Activated naive CD4-positive, alpha-beta T cell treated with anti-CD3 and anti-CD28 coated beads, Interleukin-2, amount 10 ng/mL, durations not matched to agents 7 days and 5 days (primary cell): ENCODE data around the gene HYAL4.
"Not testable (repeated sequence)": the region's sequence is repeated elsewhere in the genome, so short reads cannot be mapped to it uniquely, and the experiment has no call there.

ENCODE experiments used
- CTCF ChIA-PET: fragments of 350-600 bp; sonication (Branson Sonifier 250); formaldehyde crosslinking; loops from one replicate; lab custom pipeline; 2021; ENCODE audit warnings: antibody characterized with exemption; lab: Charles Lee
- DNase-seq: peaks from one replicate; pipeline ENCODE4 v3.0.0-alpha.2; 2020
- H3K27ac Mint-ChIP-seq: one replicate; pipeline ENCODE4 v1.8.0; 2021; ENCODE audit warnings: mild to moderate bottlenecking, moderate library complexity, mixed read lengths
- H3K27me3 Mint-ChIP-seq: one replicate; pipeline ENCODE4 v1.8.0; 2021; ENCODE audit warnings: mild to moderate bottlenecking, mixed read lengths
- H3K36me3 Mint-ChIP-seq: one replicate; pipeline ENCODE4 v1.8.0; 2021; ENCODE audit warnings: mixed read lengths
- H3K4me1 Mint-ChIP-seq: one replicate; pipeline ENCODE4 v1.8.0; 2021; ENCODE audit warnings: mixed read lengths
- H3K4me3 Mint-ChIP-seq: one replicate; pipeline ENCODE4 v1.8.0; 2021; ENCODE audit warnings: mild to moderate bottlenecking, moderate library complexity, mixed read lengths
- H3K9me3 Mint-ChIP-seq: one replicate; pipeline ENCODE4 v1.8.0; 2021; ENCODE audit warnings: mixed read lengths

Gene HYAL4, protein sequence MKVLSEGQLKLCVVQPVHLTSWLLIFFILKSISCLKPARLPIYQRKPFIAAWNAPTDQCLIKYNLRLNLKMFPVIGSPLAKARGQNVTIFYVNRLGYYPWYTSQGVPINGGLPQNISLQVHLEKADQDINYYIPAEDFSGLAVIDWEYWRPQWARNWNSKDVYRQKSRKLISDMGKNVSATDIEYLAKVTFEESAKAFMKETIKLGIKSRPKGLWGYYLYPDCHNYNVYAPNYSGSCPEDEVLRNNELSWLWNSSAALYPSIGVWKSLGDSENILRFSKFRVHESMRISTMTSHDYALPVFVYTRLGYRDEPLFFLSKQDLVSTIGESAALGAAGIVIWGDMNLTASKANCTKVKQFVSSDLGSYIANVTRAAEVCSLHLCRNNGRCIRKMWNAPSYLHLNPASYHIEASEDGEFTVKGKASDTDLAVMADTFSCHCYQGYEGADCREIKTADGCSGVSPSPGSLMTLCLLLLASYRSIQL

DNA sequence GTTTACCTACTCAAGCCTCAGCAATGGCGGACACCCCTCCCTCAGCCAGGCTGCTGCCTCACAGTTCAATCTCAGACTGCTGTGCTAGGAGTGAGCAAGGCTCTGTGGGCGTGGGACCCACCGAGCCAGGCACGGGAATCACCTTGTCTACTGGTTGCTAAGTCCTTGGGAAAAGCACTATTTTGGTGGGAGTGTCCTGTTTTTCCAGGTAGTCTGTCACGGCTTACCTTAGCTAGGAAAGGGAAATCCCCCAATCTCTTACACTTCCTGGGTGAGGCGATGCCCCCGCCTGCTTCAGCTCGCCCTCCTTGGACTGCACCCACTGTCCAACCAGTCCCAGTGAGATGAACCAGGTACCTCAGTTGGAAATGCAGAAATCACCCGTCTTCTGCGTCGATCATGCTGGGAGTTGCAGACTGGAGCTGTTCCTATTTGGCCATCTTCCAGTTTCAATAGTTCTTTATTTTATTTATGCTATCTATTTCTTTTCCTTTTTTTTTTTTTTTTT lies at the start of gene HYAL4:
Gene HYAL4, plus strand, starts transcription at position 458 of the 508 bp plus-strand sequence. CDS start 23,105 bp downstream, outside the sequence.
- Mint-ChIP-seq H3K4me3 (no peak within 1 kb of the TSS), H3K4me1 (no peaks in the 10 kb centered on the region), H3K36me3 (no peaks in the 10 kb centered on the region), H3K27ac (no peak within 1 kb of the TSS), H3K27me3 (peaks cover 3% of the 10 kb centered on the region), H3K9me3 (no peaks in the 10 kb centered on the region)
- no peak for DNase-seq
- CTCF ChIA-PET: interaction anchor here (1.9 kb wide), 1 partner anchor 47 kb away, joined by 7 read pairs; no protein-coding TSS in a partner anchor

DNA sequence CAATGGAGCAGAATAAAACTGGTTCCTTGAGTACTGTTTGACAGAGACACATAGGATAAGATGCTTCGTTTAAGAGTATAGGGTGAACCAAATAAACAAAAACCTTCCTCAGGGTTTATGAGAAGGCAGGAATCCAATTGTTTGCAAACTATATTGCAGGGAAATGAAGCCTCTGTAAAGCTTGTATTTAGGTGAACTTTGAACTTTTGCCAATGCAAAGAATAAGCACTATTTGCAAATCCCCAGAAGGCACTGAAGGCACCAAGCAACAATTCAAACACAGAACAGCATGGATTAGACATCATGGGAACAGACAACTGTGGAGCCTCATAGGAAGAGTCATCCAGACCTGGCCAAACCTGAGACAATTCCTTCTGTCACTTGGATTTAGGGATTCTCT lies 49.1 kb upstream of the HYAL4 start:
- no peaks in the 10 kb centered on the region for H3K36me3 Mint-ChIP-seq
- no peak for DNase-seq
- CTCF ChIA-PET: interaction anchor here (0.9 kb wide), 1 partner anchor 69 kb away, joined by 3 read pairs; no protein-coding TSS in a partner anchor
- H3K4me1 Mint-ChIP-seq: no peaks in the 10 kb centered on the region
- H3K9me3 Mint-ChIP-seq: no peaks in the 10 kb centered on the region
- no peak overlapping the region for H3K27ac Mint-ChIP-seq
- H3K27me3 Mint-ChIP-seq: peaks cover 6% of the 10 kb centered on the region
- H3K4me3 Mint-ChIP-seq: no peak overlapping the region

DNA sequence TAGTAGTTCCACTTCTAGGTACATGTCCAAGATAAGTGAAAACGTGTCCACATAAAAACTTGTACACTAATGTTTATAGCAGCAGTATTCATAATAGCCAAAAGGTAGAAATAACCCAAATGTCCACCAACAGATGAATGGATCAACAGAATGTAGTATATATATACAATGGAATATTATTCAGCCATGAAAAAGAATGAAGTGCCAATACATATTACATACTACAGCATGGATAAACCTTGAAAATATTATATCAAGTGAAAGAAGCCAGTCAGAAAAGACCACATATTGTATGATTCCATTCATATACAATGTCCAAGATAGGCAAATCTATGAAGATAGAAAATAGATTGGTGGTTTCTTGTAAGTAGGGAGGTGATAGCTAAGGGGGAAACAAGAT lies 48.4 kb upstream of the HYAL4 start:
- H3K4me1 Mint-ChIP-seq: no peaks in the 10 kb centered on the region
- no peaks in the 10 kb centered on the region for H3K9me3 Mint-ChIP-seq
- H3K4me3 Mint-ChIP-seq: no peak overlapping the region
- no peak overlapping the region for H3K27ac Mint-ChIP-seq
- H3K27me3 Mint-ChIP-seq: peaks cover 6% of the 10 kb centered on the region
- CTCF ChIA-PET: interaction anchor here (2.2 to 2.5 kb wide), 2 partner anchors 72 to 75 kb away, joined by 9 to 11 read pairs; no protein-coding TSS in a partner anchor
- no peaks in the 10 kb centered on the region for H3K36me3 Mint-ChIP-seq
- DNase-seq: no peak

DNA sequence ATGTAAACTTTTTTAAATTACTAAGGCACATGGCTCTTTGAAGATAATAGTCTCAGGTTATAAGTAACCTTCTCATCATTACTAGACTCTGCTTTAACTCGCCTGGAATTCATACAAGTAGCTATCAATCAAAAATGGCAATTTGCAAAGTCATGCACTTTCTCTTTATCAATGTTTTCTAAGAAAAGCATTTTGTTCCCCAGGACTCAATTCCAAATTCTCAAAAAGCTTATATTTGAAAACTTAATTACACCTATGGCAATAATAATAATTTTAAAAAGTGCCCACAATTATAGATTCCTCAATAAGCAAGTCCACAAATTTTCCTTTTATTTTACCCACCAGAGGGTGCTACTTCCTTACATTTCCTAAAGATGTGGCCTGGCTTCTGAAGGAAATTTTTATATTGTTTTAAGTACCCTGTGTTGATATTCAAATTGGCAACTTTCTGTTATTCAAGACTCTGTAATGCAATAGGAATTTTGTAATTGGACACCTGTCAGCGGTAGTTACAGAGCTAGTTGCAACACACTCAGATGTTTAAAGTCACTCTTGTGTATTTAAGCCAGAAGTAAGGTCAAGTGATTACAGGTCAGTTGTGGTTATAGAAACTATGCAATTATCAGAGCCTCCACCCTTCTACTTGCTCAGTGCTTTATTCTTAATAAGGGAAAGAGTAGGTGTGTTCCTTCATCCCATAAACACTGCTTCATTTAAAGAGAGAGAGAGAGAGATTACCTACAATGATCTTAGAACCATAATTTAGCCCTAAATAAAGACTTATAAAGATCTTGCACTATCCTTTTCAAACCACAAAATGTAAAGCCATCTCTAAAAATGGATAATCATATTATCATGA lies 47.1 kb upstream of the HYAL4 start:
- Mint-ChIP-seq H3K27ac (no peak overlapping the region), H3K36me3 (no peaks in the 10 kb centered on the region), H3K4me3 (no peak overlapping the region), H3K4me1 (no peaks in the 10 kb centered on the region), H3K27me3 (peaks cover 3% of the 10 kb centered on the region), H3K9me3 (no peaks in the 10 kb centered on the region)
- no peak for DNase-seq
- CTCF ChIA-PET: interaction anchor here (0.7 to 3.2 kb wide), 13 partner anchors 9 to 173 kb away, joined by 3 to 39 read pairs (median 4); partner anchors contain the start of gene HYAL4

DNA sequence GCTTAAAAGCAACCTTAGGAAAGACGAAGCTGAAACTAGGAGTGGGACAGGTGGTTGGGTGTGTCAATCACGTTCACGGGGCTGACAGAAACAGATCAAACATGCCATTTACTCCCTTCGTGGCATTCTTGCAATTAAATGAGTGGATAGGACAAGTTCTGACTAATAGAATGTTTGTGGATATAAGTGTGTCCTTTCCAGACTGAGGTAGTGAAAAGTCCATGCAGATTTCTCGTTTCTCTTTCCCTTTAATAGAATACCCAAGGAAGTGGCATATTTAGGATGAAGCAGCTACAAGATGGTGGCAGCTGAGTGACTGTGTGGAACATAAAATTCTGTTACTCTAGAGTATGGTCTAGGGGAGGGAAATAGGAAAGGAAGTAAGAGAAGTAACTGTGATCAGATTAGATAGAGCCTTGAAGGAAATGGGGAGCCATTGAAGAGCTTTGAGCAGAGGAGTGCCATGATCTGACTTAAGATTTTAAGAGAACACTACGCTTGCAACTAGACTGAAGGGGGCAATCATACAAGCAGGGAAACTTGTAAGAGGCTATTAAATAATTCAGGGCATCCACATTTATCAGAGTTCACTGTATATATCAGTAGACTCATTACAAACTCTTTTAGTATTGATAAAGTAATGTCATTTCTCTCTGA lies 46.3 kb upstream of the HYAL4 start:
- DNase-seq: no peak
- H3K27me3 Mint-ChIP-seq: peaks cover 3% of the 10 kb centered on the region
- no peak overlapping the region for H3K4me3 Mint-ChIP-seq
- no peak overlapping the region for H3K27ac Mint-ChIP-seq
- H3K4me1 Mint-ChIP-seq: no peaks in the 10 kb centered on the region
- no peaks in the 10 kb centered on the region for H3K36me3 Mint-ChIP-seq
- H3K9me3 Mint-ChIP-seq: no peaks in the 10 kb centered on the region
- CTCF ChIA-PET: interaction anchor here (0.9 to 3.2 kb wide), 8 partner anchors 8 to 73 kb away, joined by 3 to 39 read pairs (median 5); no protein-coding TSS in a partner anchor

DNA sequence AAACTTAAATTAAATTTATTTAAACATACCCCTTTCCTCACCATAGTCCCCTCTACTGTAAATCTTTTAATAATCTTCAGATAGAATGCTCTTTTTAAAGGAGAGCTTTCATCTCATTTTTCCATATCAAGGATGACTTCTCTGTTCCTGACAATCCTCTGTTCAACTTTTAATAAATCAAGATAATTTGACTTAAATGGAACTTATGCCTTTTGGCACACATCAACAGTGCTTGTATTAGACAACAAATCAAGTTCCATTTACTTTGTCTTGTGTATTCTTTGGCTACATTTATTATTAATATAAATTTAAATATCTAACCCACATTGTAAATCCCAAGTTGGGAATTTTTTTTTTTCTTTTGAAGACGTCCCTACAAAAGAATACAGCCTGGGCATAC lies 42.7 kb upstream of the HYAL4 start:
- Mint-ChIP-seq H3K4me1 (no peaks in the 10 kb centered on the region), H3K36me3 (no peaks in the 10 kb centered on the region), H3K9me3 (no peaks in the 10 kb centered on the region), H3K27ac (no peak overlapping the region), H3K4me3 (no peak overlapping the region), H3K27me3 (no peaks in the 10 kb centered on the region)
- DNase-seq: no peak
- CTCF ChIA-PET: no interaction called here

DNA sequence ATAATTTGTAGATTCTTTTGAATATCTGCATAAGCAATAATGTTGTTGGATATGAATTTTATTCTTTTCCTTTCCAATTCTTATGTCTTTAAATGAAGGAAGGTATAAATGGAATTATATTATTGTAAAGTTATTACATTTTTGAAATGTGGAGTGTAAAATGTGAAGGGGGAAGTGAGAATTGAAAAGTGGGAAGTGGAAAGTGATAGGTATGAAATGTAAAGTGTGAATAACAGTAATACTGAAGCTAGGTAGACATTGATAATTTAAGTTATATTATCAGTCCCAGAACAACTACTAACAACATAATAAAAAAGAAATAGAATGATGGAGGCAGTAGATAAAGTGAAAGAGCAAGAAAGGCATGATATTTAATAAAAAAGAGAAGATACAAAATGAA lies 39.7 kb upstream of the HYAL4 start:
- H3K9me3 Mint-ChIP-seq: no peaks in the 10 kb centered on the region
- DNase-seq: no peak
- H3K4me1 Mint-ChIP-seq: no peaks in the 10 kb centered on the region
- CTCF ChIA-PET: no interaction called here
- no peaks in the 10 kb centered on the region for H3K27me3 Mint-ChIP-seq
- no peaks in the 10 kb centered on the region for H3K36me3 Mint-ChIP-seq
- H3K27ac Mint-ChIP-seq: no peak overlapping the region
- H3K4me3 Mint-ChIP-seq: no peak overlapping the region

DNA sequence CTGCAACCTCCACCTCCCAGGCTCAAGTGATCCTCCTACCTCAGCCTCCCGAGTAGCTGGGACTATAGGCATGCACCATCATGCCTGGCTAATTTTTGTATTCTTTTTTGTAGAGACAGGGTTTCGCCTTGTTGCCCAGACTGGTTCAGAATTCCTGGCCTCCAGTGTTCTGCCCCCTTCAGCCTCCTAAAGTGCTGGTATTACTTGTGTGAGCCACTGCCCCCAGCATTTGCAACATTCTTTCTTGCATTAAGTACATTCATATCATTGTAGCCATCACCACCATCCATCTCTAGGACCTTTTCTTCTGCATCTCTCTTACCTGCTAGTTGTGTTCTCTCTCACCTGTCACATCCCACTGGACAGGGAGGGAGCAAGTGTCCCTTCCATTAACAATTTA lies 35.5 kb upstream of the HYAL4 start:
- DNase-seq: no peak
- Mint-ChIP-seq H3K27ac (no peak overlapping the region), H3K36me3 (no peaks in the 10 kb centered on the region), H3K4me3 (no peak overlapping the region), H3K27me3 (no peaks in the 10 kb centered on the region), H3K4me1 (no peaks in the 10 kb centered on the region), H3K9me3 (no peaks in the 10 kb centered on the region)
- CTCF ChIA-PET: no interaction called here

DNA sequence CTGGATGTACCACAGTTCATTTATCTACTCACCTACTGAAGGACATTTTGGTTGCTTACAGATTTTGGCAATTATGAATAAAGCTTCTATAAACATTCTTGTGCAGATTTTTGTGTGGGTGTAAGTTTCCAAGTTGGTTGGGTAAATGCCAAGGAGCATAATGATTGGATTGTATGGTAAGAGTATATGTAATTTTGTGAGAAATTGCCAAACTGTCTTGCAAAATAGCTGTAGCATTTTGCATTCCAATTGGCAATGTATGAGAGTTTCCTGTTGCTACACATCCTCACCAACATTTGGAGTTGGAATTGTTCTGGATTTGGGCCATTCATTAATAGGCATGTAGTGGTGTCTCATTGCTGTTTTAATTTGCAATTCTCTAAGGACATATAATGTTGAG lies 33.9 kb upstream of the HYAL4 start:
- H3K4me1 Mint-ChIP-seq: no peaks in the 10 kb centered on the region
- no peak overlapping the region for H3K27ac Mint-ChIP-seq
- CTCF ChIA-PET: no interaction called here
- no peaks in the 10 kb centered on the region for H3K27me3 Mint-ChIP-seq
- H3K36me3 Mint-ChIP-seq: no peaks in the 10 kb centered on the region
- no peak overlapping the region for H3K4me3 Mint-ChIP-seq
- H3K9me3 Mint-ChIP-seq: no peaks in the 10 kb centered on the region
- DNase-seq: no peak

DNA sequence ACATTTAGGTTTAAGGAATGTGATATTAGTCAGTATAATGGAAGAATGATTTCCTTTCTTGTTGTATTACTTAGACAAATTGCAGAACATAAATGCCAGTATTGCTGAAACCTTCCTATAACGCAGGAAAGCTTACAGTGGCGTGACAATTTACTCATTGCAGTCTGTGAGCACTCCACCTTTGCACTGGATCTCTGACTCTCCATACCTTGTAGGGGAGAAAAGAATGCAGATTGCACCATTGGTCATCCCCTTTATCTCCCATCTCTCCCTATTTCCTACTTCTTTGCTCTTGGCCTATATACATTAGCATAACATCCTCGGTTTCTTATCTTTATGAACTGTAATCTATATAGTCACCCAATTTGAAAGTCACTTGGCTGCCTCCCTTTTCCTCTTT lies 28.1 kb upstream of the HYAL4 start:
- H3K4me1 Mint-ChIP-seq: no peaks in the 10 kb centered on the region
- no peak for DNase-seq
- no peaks in the 10 kb centered on the region for H3K36me3 Mint-ChIP-seq
- H3K9me3 Mint-ChIP-seq: no peaks in the 10 kb centered on the region
- H3K27me3 Mint-ChIP-seq: no peaks in the 10 kb centered on the region
- CTCF ChIA-PET: no interaction called here
- H3K4me3 Mint-ChIP-seq: no peak overlapping the region
- H3K27ac Mint-ChIP-seq: no peak overlapping the region

DNA sequence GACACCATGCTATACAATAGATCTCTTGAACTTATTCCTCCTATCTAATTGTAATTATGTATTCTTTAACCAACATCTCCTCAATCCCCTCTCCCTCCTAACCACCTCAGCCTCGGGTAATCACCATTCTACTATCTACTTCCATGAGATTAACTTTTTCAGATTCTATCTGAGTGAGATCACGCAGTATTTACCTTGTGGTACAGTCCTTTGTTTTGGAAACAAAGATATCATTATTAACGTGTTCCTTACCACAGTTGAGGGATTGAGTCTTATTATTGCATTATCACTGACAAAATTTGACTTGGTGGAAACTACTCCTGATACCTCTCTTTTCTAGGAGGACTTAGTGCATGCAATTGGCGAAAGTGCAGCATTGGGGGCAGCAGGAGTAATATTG lies 26.0 kb upstream of the HYAL4 start:
- CTCF ChIA-PET: no interaction called here
- no peak overlapping the region for H3K4me3 Mint-ChIP-seq
- H3K4me1 Mint-ChIP-seq: no peaks in the 10 kb centered on the region
- no peaks in the 10 kb centered on the region for H3K9me3 Mint-ChIP-seq
- no peak for DNase-seq
- H3K36me3 Mint-ChIP-seq: no peaks in the 10 kb centered on the region
- no peaks in the 10 kb centered on the region for H3K27me3 Mint-ChIP-seq
- H3K27ac Mint-ChIP-seq: no peak overlapping the region

DNA sequence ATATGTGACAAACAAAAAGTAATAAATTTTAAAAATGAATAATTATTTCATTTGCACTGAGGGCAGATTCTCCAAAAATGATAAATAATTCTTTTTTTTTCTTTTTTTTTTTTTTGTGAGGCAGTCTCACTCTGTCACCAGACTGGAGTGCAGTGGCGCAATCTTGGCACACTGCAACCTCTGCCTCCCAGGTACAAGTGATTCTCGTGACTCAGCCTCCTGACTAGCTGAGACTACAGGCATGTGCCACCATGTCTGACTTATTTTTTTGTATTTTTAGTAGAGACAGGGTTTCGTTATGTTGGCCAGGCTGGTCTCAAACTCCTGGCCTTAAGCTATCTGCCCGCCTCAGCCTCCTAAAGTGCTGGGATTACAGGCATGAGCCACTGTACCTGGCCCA lies 25.2 kb upstream of the HYAL4 start:
- H3K4me1 Mint-ChIP-seq, CTCF ChIA-PET: not testable (repeated sequence)

DNA sequence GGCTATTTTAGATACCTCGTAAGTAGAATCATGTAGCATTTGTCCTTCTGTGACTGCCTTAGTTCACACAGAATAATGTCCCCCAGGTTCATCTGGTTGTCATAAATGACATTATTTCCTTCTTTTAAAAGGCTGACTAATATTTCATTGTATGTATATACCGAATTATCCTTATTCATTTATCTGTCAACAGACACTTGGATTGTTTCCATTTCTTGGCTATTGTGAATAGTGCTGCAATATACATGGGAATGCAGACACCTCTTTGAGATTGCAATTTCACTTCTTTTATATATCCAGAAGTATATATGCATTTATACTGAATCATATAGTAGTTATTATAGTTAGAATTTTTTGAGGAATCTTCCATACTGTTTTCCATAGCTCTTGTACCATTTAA lies 24.1 kb upstream of the HYAL4 start:
- no peak for DNase-seq
- Mint-ChIP-seq H3K9me3 (no peaks in the 10 kb centered on the region), H3K4me1 (peaks cover 9% of the 10 kb centered on the region), H3K27me3 (no peaks in the 10 kb centered on the region), H3K4me3 (no peak overlapping the region), H3K36me3 (no peaks in the 10 kb centered on the region), H3K27ac (no peak overlapping the region)
- CTCF ChIA-PET: no interaction called here

More for the DNA sequence above, 25.2 kb upstream of the HYAL4 start:
- H3K9me3 Mint-ChIP-seq, H3K27me3 Mint-ChIP-seq, H3K4me3 Mint-ChIP-seq, DNase-seq, H3K27ac Mint-ChIP-seq, H3K36me3 Mint-ChIP-seq: not testable (repeated sequence)

DNA sequence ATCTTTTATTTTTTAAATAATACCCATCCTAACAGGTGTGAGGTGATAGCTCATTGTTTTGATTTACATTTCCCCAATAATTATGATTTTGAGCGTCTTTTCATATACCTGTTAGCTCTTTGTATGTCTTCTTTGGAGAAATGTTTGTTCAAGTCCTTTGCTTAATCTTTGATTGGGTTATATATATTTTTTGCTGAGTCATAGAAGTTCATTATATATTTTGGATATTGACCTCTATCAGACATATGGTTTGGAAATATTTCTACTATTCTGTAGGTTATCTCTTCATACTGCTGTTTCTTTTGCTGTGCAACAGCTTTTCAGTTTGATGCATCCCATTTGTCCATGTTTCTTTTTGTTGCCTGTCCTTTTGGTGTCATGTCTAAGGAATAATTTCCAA lies 23.6 kb upstream of the HYAL4 start:
- no peak overlapping the region for H3K27ac Mint-ChIP-seq
- peaks cover 9% of the 10 kb centered on the region for H3K4me1 Mint-ChIP-seq
- no peaks in the 10 kb centered on the region for H3K27me3 Mint-ChIP-seq
- CTCF ChIA-PET: no interaction called here
- no peak for DNase-seq
- no peaks in the 10 kb centered on the region for H3K36me3 Mint-ChIP-seq
- H3K9me3 Mint-ChIP-seq: no peaks in the 10 kb centered on the region
- H3K4me3 Mint-ChIP-seq: no peak overlapping the region
